Testis (tissue), 3 donors: Measurements from ENCODE around the gene MYADM. TPM values are rescaled to one million over a fixed set of nuclear protein-coding genes. Genes with fewer than 3 reads are reported as not detected.
A peak's percentile ranks its signal among the peaks of the same experiment; 100 is the strongest.

Experiments
- DNase-seq: peaks from one replicate; pipeline ENCODE4 v3.0.0-alpha.2; 2019
- H3K27ac ChIP-seq, 2 donors: fragments of 200-600 bp; sonication (generic); one replicate each; pipeline ENCODE4 v1.5.1; 2019
- H3K27me3 ChIP-seq: fragments of 200-600 bp; sonication (generic); one replicate; pipeline ENCODE4 v1.5.1; 2019
- H3K36me3 ChIP-seq: fragments of 200-600 bp; sonication (generic); one replicate; pipeline ENCODE4 v1.5.1; 2017; ENCODE audit warnings: low read depth; ENCODE audit errors: missing control alignments
- H3K4me1 ChIP-seq: fragments of 200-600 bp; sonication (generic); one replicate; pipeline ENCODE4 v1.5.1; 2019
- H3K4me3 ChIP-seq, 2 donors: fragments of 200-600 bp; sonication (generic); one replicate each; pipeline ENCODE4 v1.5.1; 2017 to 2019
- H3K9me3 ChIP-seq: fragments of 200-600 bp; sonication (generic); one replicate; pipeline ENCODE4 v1.5.1; 2017
- CTCF ChIP-seq, 3 experiments: fragments of 450-650 bp in 2 of 3; fragments of 200-600 bp in 1 of 3; sonication (generic) in 1 of 3; IDR thresholded peaks; one replicate each; pipeline ENCODE4 v1.5.1; 2016 to 2019; ENCODE audit warnings: antibody characterized with exemption in 3 of 3, mild to moderate bottlenecking in 2 of 3, moderate library complexity in 1 of 3
- POLR2A ChIP-seq: fragments of 450-650 bp; IDR thresholded peaks from one replicate; pipeline ENCODE4 v1.6.1; 2017; ENCODE audit warnings: antibody characterized with exemption, mild to moderate bottlenecking, moderate library complexity
- WGBS, 2 donors: methylation state at CpG; one replicate each; pipeline ENCODE4 v1.1.5; 2018; 5-methylcytosine and 5-hydroxymethylcytosine counted together
- intact Hi-C: fragments of 100-400 bp; cut with DNase I; formaldehyde crosslinking; loops from one replicate; pipeline ENCODE4 v1.15.1; 2023; ENCODE audit warnings: low total_unique reads
- polyA plus RNA-seq: library from polyadenylated mRNA; stranded (reverse); fragments of 350-450 nt; fragmentation: Illumina TruSeq; extraction: RNeasy Lipid Tissue Mini Kit (QIAGEN cat#74804); gene quantifications from one replicate; pipeline ENCODE4 v1.2.3, GENCODE V29; 2014; ENCODE audit warnings: low read depth, low replicate concordance; ENCODE audit not compliant: insufficient read depth
- total RNA-seq, 2 donors: library from RNA; depleted of rRNA; stranded (reverse); fragments of >200 nt; gene quantifications; one replicate each; pipeline ENCODE4 v1.2.3, GENCODE V29; 2016

MYADM gene
- total and polyA plus RNA-seq, 3 donors from 2014 or later, result 48.7 to 128 (median 57.8) TPM

- no peaks in the 10 kb centered on the region for H3K27me3 ChIP-seq
- 43 to 52% methylated on average over 8 of the region's 8 CpGs for WGBS, 2 donors
Measured at GRCh38 chr19:53915000-53915399, 47.3 kb downstream of the MYADM start.

GRCh38 chr19:53916004-53916403 lies 48.3 kb downstream of the MYADM start:
- Histone ChIP-seq H3K36me3 (no peaks in the 10 kb centered on the region), H3K4me1 (no peaks in the 10 kb centered on the region), H3K27me3 (no peaks in the 10 kb centered on the region), H3K9me3 (no peaks in the 10 kb centered on the region), H3K27ac (no peak overlapping the region), H3K4me3 (no peak overlapping the region)
- intact Hi-C loops, result no loop called here
- TF ChIP-seq POLR2A (no peak), CTCF (IDR thresholded peaks at IDR 0.05) (no peak)
- DNase-seq, result no peak
- WGBS, 2 donors, result 77 to 79% methylated on average over 6 of the region's 6 CpGs

More at GRCh38 chr19:53915000-53915399, 47.3 kb downstream of the MYADM start:
- H3K4me1 ChIP-seq, result no peaks in the 10 kb centered on the region
- no peak overlapping the region for H3K27ac ChIP-seq
- H3K4me3 ChIP-seq, result no peak overlapping the region
- TF ChIP-seq POLR2A (no peak), CTCF (IDR thresholded peaks at IDR 0.05) (no peak)
- DNase-seq, result peak; percentile 43
- no peaks in the 10 kb centered on the region for H3K36me3 ChIP-seq
- H3K9me3 ChIP-seq, result no peaks in the 10 kb centered on the region
- intact Hi-C loops, result no loop called here

- intact Hi-C loops, result no loop called here
- Histone ChIP-seq H3K36me3 (no peaks in the 10 kb centered on the region), H3K27me3 (no peaks in the 10 kb centered on the region), H3K27ac (no peak overlapping the region), H3K4me3 (no peak overlapping the region), H3K9me3 (no peaks in the 10 kb centered on the region), H3K4me1 (no peaks in the 10 kb centered on the region)
- 87 to 89% methylated on average over 7 of the region's 7 CpGs for WGBS, 2 donors
- no peak for DNase-seq
- TF ChIP-seq POLR2A, result no peak
- no peak for TF ChIP-seq CTCF (IDR thresholded peaks at IDR 0.05)
Measured at GRCh38 chr19:53917356-53917755, 49.7 kb downstream of the MYADM start.

Other genes with a start within 250 kb of the MYADM start
- not detected for gene DPRX, start 235.9 kb upstream of the MYADM start, total RNA-seq
- not detected for gene DPRX, start 235.9 kb upstream of the MYADM start, polyA plus RNA-seq
- gene NLRP12, start 43.6 kb upstream of the MYADM start, total RNA-seq, result 1 to 10 TPM in 1 of 2 donors, under 1 TPM in 1; 0.16 to 1.5 TPM
- not detected for gene NLRP12, start 43.6 kb upstream of the MYADM start, polyA plus RNA-seq
- 10 to 100 TPM in 1 of 2 donors, 1 to 10 TPM in 1; 3.7 to 10.6 TPM for gene PRKCG, start 14.3 kb downstream of the MYADM start, total RNA-seq
- 4.3 TPM for gene PRKCG, start 14.3 kb downstream of the MYADM start, polyA plus RNA-seq
- gene CACNG7, start 41.4 kb downstream of the MYADM start, total RNA-seq, result under 1 TPM; 0.39 to 0.81 TPM
- gene CACNG7, start 41.4 kb downstream of the MYADM start, polyA plus RNA-seq, result 0.53 TPM
- gene CACNG8, start 95.1 kb downstream of the MYADM start, total RNA-seq, result under 1 TPM; 0.62 to 0.94 TPM
- 0.36 TPM for gene CACNG8, start 95.1 kb downstream of the MYADM start, polyA plus RNA-seq
- gene CACNG6, start 123.8 kb downstream of the MYADM start, total RNA-seq, result 1 to 10 TPM; 5.3 to 5.5 TPM
- gene CACNG6, start 123.8 kb downstream of the MYADM start, polyA plus RNA-seq, result 2.1 TPM
- not detected for gene VSTM1, start 196.0 kb downstream of the MYADM start, total RNA-seq
- gene VSTM1, start 196.0 kb downstream of the MYADM start, polyA plus RNA-seq, result 1.4 TPM
- gene TARM1, start 213.5 kb downstream of the MYADM start, total RNA-seq, result under 1 TPM in 1 of 2 donors, not detected in 1; 0.37 TPM
- not detected for gene TARM1, start 213.5 kb downstream of the MYADM start, polyA plus RNA-seq
- 1 to 10 TPM; 1.2 to 1.7 TPM for gene OSCAR, start 232.9 kb downstream of the MYADM start, total RNA-seq
- gene OSCAR, start 232.9 kb downstream of the MYADM start, polyA plus RNA-seq, result 1.7 TPM
- 10 to 100 TPM; 40.0 to 55.6 TPM for gene NDUFA3, start 235.0 kb downstream of the MYADM start, total RNA-seq
- 251 TPM for gene NDUFA3, start 235.0 kb downstream of the MYADM start, polyA plus RNA-seq
- 10 to 100 TPM; 11.2 to 12.9 TPM for gene TFPT, start 247.8 kb downstream of the MYADM start, total RNA-seq
- 16.0 TPM for gene TFPT, start 247.8 kb downstream of the MYADM start, polyA plus RNA-seq
- 10 to 100 TPM; 60.1 to 66.6 TPM for gene PRPF31, start 247.9 kb downstream of the MYADM start, total RNA-seq
- 56.4 TPM for gene PRPF31, start 247.9 kb downstream of the MYADM start, polyA plus RNA-seq